HL-60 (cell line): ENCODE measurements around the gene IRF4.

Experiments used
- DNase-seq, 2 experiments: peaks; one replicate each; pipeline ENCODE4 v3.0.0-alpha.2; 2010 to 2020; ENCODE audit warnings: low read depth in 1 of 2, low spot score in 1 of 2
- H3K27ac ChIP-seq: fragments of 250-450 bp; sonication (Bioruptor Pico); replicated peaks from 2 replicates; pipeline ENCODE4 v1.5.1; 2020; ENCODE audit warnings: mild to moderate bottlenecking, moderate library complexity
- H3K27me3 ChIP-seq: fragments of 250-450 bp; sonication (Bioruptor Pico); 2 replicates; pipeline ENCODE4 v1.5.1; 2021; ENCODE audit warnings: mild to moderate bottlenecking, moderate library complexity; ENCODE audit not compliant: insufficient read depth, poor library complexity, severe bottlenecking
- H3K4me3 ChIP-seq: replicated peaks from 2 replicates; pipeline ENCODE4 v1.5.1; 2011; ENCODE audit warnings: mild to moderate bottlenecking, control low read depth, low read length; ENCODE audit not compliant: insufficient read depth
- GABPA ChIP-seq: IDR thresholded peaks from 2 replicates; pipeline ENCODE4 v1.6.1; 2012; ENCODE audit warnings: low read depth
- POLR2AphosphoS5 ChIP-seq: IDR thresholded peaks from 2 replicates; pipeline ENCODE4 v1.6.1; 2012; ENCODE audit warnings: low read depth
- REST ChIP-seq: IDR thresholded peaks from 2 replicates; pipeline ENCODE4 v1.6.1; 2012; ENCODE audit warnings: low read depth; ENCODE audit not compliant: insufficient replicate concordance
- SPI1 ChIP-seq: IDR thresholded peaks from 2 replicates; pipeline ENCODE4 v1.6.1; 2012; ENCODE audit warnings: low read depth, mild to moderate bottlenecking, borderline replicate concordance
- TF ChIP-seq, protein P1 (sequence below): IDR thresholded peaks from one replicate; pipeline ENCODE4 v1.5.1; 2011; ENCODE audit warnings: low read length, control low read depth, inconsistent platforms; ENCODE audit not compliant: insufficient read depth

The IRF4 gene

DNA sequence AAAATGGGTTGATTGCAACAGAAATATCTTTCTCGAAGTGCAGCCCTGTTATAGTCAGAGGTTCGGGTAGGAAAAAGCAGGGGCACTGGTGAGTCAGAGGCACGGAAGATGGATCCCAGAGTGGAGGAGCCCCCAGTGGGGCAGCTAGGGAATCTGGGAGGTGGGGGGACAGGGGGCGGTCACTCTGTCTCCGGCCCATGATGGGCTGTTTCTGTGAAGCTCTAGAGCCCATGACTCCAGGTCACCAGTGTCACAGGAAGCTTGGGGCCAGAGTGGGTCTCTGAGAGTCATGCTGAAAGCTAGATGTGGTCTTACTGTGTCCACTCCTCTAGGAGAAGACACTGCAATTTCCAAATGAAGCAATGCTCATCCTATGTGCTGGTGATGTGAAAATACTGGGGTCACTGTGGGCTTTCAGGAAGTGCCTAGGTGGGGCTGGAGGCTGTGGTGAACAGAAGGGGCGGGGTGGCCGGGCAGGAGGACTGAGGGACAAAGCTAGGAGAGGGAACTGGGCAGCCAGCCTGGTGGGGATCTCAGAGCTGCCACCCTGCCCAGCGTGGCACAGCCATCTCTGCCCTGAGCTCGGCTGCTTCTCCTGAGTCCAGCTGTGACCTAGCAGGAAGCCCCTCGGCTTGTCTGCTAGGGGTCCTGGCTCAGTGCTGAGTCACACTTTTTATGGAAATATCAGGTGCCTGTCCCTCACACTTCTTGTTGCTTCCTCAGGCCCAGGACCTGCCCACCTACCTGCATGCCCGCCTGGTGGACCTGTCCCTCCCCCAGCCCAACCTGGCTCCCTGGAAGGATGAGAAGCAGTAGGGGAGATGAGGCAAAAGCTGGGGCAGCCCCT, 54.2 kb downstream of the IRF4 start:
- TF ChIP-seq REST (no peak), GABPA (no peak), POLR2AphosphoS5 (no peak), SPI1 (no peak)
- TF ChIP-seq, protein P1, sequence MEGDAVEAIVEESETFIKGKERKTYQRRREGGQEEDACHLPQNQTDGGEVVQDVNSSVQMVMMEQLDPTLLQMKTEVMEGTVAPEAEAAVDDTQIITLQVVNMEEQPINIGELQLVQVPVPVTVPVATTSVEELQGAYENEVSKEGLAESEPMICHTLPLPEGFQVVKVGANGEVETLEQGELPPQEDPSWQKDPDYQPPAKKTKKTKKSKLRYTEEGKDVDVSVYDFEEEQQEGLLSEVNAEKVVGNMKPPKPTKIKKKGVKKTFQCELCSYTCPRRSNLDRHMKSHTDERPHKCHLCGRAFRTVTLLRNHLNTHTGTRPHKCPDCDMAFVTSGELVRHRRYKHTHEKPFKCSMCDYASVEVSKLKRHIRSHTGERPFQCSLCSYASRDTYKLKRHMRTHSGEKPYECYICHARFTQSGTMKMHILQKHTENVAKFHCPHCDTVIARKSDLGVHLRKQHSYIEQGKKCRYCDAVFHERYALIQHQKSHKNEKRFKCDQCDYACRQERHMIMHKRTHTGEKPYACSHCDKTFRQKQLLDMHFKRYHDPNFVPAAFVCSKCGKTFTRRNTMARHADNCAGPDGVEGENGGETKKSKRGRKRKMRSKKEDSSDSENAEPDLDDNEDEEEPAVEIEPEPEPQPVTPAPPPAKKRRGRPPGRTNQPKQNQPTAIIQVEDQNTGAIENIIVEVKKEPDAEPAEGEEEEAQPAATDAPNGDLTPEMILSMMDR: no peak
- no peaks in the 10 kb centered on the region for H3K27me3 ChIP-seq
- no peak for DNase-seq
- no peak overlapping the region for H3K27ac ChIP-seq
- H3K4me3 ChIP-seq: no peak overlapping the region

DNA sequence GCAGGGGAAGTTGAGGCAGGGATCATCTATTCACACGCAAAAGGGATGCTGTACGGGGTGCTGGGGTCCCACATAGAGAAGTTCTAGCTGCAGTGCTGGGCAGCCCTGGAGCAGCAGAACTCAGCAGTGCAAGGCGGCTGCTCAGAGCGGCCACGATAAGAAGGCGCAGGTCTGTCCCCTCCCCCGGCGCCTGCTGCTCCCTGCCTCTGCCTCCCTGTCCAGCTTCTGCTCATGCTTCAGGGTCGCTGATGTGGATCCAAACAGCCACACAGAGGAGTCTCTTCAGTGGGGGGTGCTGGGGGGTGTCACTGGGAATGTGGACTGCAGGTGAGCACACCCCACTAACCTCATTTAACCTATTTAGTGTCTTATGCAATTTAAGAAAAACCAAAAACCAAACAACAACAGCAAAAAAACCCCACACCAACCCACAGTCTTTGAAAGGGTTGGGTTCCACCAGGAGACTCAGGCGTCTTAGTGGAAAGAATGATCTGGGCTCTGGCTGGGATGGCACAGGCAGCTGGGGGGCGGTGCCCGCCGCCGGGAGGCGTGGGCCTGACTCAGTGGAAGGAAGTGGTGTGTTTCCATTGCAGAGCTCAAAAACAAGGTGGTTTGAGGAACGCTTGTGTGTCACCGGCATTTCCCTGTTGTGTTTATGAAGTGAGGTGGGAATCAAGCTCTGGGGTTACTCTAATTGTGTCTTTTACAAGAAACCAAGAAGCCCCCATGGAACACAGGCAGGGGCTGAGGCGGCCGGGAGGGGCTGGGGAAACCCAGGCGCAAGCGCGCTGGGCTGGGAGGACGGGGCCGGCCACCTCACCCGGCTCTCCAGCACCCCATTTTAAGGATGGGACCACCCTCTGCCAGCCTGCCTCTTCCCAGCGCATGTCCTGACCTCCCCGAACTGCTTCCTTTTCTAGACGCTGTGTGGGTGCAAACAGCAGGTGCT, 55.1 kb downstream of the IRF4 start:
- H3K27ac ChIP-seq: no peak overlapping the region
- H3K4me3 ChIP-seq: no peak overlapping the region
- no peaks in the 10 kb centered on the region for H3K27me3 ChIP-seq
- TF ChIP-seq POLR2AphosphoS5 (no peak), GABPA (no peak)
- DNase-seq: no peak

DNA sequence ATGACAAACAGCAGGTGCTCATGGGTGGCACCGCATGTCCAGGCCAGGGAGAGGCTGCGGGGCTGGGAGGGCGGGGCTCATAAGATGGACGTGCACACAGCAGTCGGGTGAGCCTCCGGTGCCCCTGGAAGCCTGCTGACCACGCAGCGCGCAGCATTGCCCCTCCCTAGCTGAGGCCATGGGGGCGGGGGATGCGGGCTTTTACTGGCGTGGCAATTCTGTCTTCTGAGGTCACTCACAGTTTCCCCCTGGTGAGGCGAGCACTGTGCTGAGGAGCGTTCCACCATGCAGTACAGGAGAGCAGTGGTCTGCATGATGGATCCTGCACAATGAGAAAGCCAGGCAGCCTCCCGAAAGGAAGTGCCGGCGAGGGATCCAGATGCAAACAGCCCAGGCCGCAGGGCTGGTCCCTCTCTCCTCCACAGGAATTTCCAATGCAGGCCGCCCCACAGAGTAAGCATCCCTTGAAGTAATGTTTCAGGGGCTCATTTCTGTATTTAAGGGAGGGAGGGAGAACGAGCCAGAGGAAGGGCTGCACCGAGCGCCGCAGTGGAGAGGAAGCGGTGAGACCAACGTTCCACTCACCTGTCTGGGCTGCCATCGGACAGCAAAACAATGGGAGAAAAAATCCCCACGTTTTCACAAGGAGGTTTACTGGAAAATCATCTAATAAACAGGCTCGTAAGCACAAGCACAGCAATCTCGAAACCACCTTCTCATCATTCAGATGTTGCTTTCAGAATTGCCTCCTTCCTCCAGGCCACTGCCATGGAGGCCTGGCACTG, 56.0 kb downstream of the IRF4 start:
- no peak for DNase-seq
- TF ChIP-seq GABPA (no peak), POLR2AphosphoS5 (no peak), SPI1 (no peak), REST (no peak)
- TF ChIP-seq, protein P1: no peak

More for the DNA sequence above, 56.0 kb downstream of the IRF4 start:
- Histone ChIP-seq H3K4me3 (no peak overlapping the region), H3K27ac (no peak overlapping the region), H3K27me3 (no peaks in the 10 kb centered on the region)
